ENCODE measurements around the gene FLOT1.

The FLOT1 gene

GRCh38 chr6:30775104-30775503 lies 32.6 kb upstream of the FLOT1 start:
- TF ChIP-seq, protein P1, sequence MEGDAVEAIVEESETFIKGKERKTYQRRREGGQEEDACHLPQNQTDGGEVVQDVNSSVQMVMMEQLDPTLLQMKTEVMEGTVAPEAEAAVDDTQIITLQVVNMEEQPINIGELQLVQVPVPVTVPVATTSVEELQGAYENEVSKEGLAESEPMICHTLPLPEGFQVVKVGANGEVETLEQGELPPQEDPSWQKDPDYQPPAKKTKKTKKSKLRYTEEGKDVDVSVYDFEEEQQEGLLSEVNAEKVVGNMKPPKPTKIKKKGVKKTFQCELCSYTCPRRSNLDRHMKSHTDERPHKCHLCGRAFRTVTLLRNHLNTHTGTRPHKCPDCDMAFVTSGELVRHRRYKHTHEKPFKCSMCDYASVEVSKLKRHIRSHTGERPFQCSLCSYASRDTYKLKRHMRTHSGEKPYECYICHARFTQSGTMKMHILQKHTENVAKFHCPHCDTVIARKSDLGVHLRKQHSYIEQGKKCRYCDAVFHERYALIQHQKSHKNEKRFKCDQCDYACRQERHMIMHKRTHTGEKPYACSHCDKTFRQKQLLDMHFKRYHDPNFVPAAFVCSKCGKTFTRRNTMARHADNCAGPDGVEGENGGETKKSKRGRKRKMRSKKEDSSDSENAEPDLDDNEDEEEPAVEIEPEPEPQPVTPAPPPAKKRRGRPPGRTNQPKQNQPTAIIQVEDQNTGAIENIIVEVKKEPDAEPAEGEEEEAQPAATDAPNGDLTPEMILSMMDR (conservative IDR thresholded peaks at IDR 0.05; ENCODE audit: low read depth, low read length) = no peak
- H3K4me3 ChIP-seq (ENCODE audit: low read length) = no peak overlapping the region
- DNase-seq (ENCODE audit: low read depth) = no peak

- DNase-seq (ENCODE audit: low read depth) = no peak
- no peak overlapping the region for H3K4me3 ChIP-seq (ENCODE audit: low read length)
- TF ChIP-seq, protein P1 (conservative IDR thresholded peaks at IDR 0.05; ENCODE audit: low read depth, low read length) = no peak
Measured at GRCh38 chr6:30774701-30775100, 32.2 kb upstream of the FLOT1 start.

DNA sequence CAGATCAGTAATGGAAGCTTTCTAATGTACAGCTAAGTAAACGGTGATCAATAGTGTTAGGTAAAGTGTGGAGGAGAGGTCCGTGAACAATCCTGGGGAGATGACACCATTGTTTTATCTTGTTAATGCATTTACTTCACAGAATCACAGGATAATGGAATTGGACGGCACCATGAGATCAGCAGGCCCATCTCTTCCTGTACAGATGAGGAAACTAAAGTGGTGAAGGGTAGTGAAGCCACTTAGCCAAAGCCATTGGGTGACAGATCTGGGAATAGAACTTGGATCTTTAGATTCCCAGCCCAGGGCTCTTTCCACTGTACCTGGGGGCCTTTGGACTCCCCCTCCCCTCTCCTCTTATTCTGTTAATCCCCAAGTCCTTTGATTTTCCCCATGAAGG lies 28.1 kb upstream of the FLOT1 start:
- H3K4me3 ChIP-seq (ENCODE audit: low read length) = no peak overlapping the region
- DNase-seq (ENCODE audit: low read depth) = no peak
- TF ChIP-seq, protein P1 (conservative IDR thresholded peaks at IDR 0.05; ENCODE audit: low read depth, low read length) = no peak

GRCh38 chr6:30769853-30770524 lies 27.5 kb upstream of the FLOT1 start:
- no peak for DNase-seq (ENCODE audit: low read depth)
- TF ChIP-seq, protein P1 (conservative IDR thresholded peaks at IDR 0.05; ENCODE audit: low read depth, low read length) = no peak
- no peak overlapping the region for H3K4me3 ChIP-seq (ENCODE audit: low read length)

DNA sequence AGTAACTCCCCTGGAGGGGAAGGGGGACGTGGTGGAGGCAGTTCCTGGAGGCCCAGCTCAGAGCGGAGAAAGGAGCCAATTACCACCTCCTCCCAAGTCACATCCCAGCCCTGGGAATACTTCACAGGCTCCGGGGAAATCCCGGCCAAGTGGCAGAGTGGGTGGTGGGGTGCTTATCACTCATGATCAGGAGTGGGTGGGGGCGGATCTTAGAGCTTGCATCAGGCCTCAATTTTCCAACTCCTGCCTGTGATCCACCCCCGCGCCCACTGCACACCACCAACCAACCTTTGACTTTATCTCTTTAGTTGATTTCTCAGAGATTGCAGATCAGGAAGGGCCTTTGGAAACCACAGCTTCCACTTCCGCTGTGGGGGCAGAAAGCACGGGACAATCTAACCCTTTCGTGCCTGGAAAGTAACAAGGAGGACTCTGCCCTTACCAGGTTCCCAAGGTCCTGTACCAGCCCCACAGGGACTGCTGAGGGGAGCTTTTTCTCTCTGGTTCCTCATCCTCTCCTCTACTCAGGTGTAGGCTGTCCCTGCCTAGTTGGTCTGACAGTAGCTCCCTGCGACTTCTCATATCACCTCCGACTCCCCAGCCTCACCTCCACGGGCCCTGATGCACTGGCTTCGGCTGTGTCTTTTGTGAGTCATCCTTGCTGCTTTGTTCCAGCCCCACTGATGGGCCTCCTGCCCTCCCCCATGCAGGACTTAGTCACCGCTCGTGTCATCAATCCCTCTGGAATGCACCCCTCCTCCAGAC lies 26.8 kb upstream of the FLOT1 start:
- peak overlapping the region; percentile 16 for H3K4me3 ChIP-seq (ENCODE audit: low read length)
- DNase-seq (ENCODE audit: low read depth) = peak; percentile 84
- TF ChIP-seq, protein P1 (conservative IDR thresholded peaks at IDR 0.05; ENCODE audit: low read depth, low read length) = no peak

GRCh38 chr6:30768634-30769087 lies 26.2 kb upstream of the FLOT1 start:
- H3K4me3 ChIP-seq (ENCODE audit: low read length) = no peak overlapping the region
- no peak for DNase-seq (ENCODE audit: low read depth)
- TF ChIP-seq, protein P1 (conservative IDR thresholded peaks at IDR 0.05; ENCODE audit: low read depth, low read length) = no peak

GRCh38 chr6:30767944-30768301 lies 25.4 kb upstream of the FLOT1 start:
- no peak for DNase-seq (ENCODE audit: low read depth)
- TF ChIP-seq, protein P1 (conservative IDR thresholded peaks at IDR 0.05; ENCODE audit: low read depth, low read length) = no peak
- H3K4me3 ChIP-seq (ENCODE audit: low read length) = no peak overlapping the region
